PC-3 (cell line): ENCODE results near the gene TMEM45A.

Experiments
- CTCF ChIP-seq: fragments of 300-600 bp; sonication (generic); conservative IDR thresholded peaks from 2 replicates; pipeline ENCODE4 v1.5.1; 2017; ENCODE audit warnings: antibody characterized with exemption, low read depth, mild to moderate bottlenecking, low read length
- EZH2phosphoT487 ChIP-seq: fragments of 300-600 bp; sonication (generic); IDR thresholded peaks from 2 replicates; pipeline ENCODE4 v1.6.1; 2018; ENCODE audit warnings: mild to moderate bottlenecking, antibody characterized with exemption, low read length, borderline replicate concordance

GRCh38 chr3:100465892-100466777 lies 26.3 kb upstream of the TMEM45A start:
- TF ChIP-seq CTCF (no peak), EZH2phosphoT487 (no peak)
